ENCODE results near the gene EEF2K.

GRCh38 chr16:22317001-22317530, 111.0 kb downstream of the EEF2K start:
- TF ChIP-seq CTCF (IDR thresholded peaks at IDR 0.05) (no peak), POLR2A (IDR thresholded peaks at IDR 0.05) (no peak)

Data from thyroid gland (tissue), 4 donors.